Trophoblast cell (in vitro differentiated cells and primary cell): ENCODE results near the gene C16orf46.

Experiments used
- DNase-seq, 2 donors: peaks; one replicate each; pipeline ENCODE4 v3.0.0-alpha.2; 2016
- H2AFZ ChIP-seq: 2 replicates; pipeline ENCODE4 v1.6.1; 2013; ENCODE audit warnings: low read length, moderate library complexity, mild to moderate bottlenecking; ENCODE audit not compliant: insufficient read depth, poor library complexity
- H2AK5ac ChIP-seq: 2 replicates; pipeline ENCODE4 v1.6.1; 2013; ENCODE audit warnings: mild to moderate bottlenecking, low read length
- H2BK120ac ChIP-seq: 2 replicates; pipeline ENCODE4 v1.6.1; 2013; ENCODE audit warnings: low read length, mild to moderate bottlenecking, moderate library complexity; ENCODE audit not compliant: insufficient read depth, poor library complexity
- H2BK12ac ChIP-seq: 2 replicates; pipeline ENCODE4 v1.6.1; 2013; ENCODE audit warnings: mild to moderate bottlenecking, low read length, moderate library complexity
- H2BK5ac ChIP-seq: 2 replicates; pipeline ENCODE4 v1.6.1; 2013; ENCODE audit warnings: low read length, low read depth, moderate library complexity, mild to moderate bottlenecking; ENCODE audit not compliant: poor library complexity
- H3K14ac ChIP-seq: 2 replicates; pipeline ENCODE4 v1.6.1; 2013; ENCODE audit warnings: mild to moderate bottlenecking, low read length
- H3K18ac ChIP-seq: 2 replicates; pipeline ENCODE4 v1.6.1; 2013; ENCODE audit warnings: mild to moderate bottlenecking, low read length
- H3K23ac ChIP-seq: 2 replicates; pipeline ENCODE4 v1.6.1; 2013; ENCODE audit warnings: low read length
- H3K27ac ChIP-seq: 2 replicates; pipeline ENCODE4 v1.5.1; 2013; ENCODE audit warnings: low read depth, mild to moderate bottlenecking, inconsistent platforms, low read length, moderate library complexity
- H3K27me3 ChIP-seq: 2 replicates; pipeline ENCODE4 v1.6.1; 2013; ENCODE audit warnings: inconsistent platforms, mild to moderate bottlenecking, low read length, moderate library complexity; ENCODE audit not compliant: insufficient read depth
- H3K36me3 ChIP-seq, 2 experiments: 1 replicate in 1 of 2; 2 replicates in 1 of 2; pipeline ENCODE4 v1.6.1; 2013; ENCODE audit warnings: low read length in 2 of 2, mild to moderate bottlenecking in 2 of 2, moderate library complexity in 1 of 2; ENCODE audit not compliant: insufficient read depth in 2 of 2, control insufficient read depth in 1 of 2
- H3K4ac ChIP-seq: 2 replicates; pipeline ENCODE4 v1.6.1; 2013; ENCODE audit warnings: low read depth, mild to moderate bottlenecking, low read length, moderate library complexity
- H3K4me1 ChIP-seq, 2 experiments: 1 replicate in 1 of 2; 2 replicates in 1 of 2; pipeline ENCODE4 v1.6.1; 2013; ENCODE audit warnings: low read length in 2 of 2, mild to moderate bottlenecking in 2 of 2, moderate library complexity in 1 of 2; ENCODE audit not compliant: insufficient read depth in 2 of 2, control insufficient read depth in 1 of 2
- H3K4me2 ChIP-seq: 2 replicates; pipeline ENCODE4 v1.6.1; 2013; ENCODE audit warnings: inconsistent platforms, mild to moderate bottlenecking, low read length, moderate library complexity
- H3K4me3 ChIP-seq: 2 replicates; pipeline ENCODE4 v1.5.1; 2013; ENCODE audit warnings: mild to moderate bottlenecking, low read depth, low read length, inconsistent platforms
- H3K79me1 ChIP-seq: one replicate; pipeline ENCODE4 v1.6.1; 2013; ENCODE audit warnings: low read length
- H3K79me2 ChIP-seq: 2 replicates; pipeline ENCODE4 v1.6.1; 2013; ENCODE audit warnings: low read length, mild to moderate bottlenecking; ENCODE audit not compliant: control insufficient read depth, insufficient read depth, poor library complexity
- H3K9ac ChIP-seq: 2 replicates; pipeline ENCODE4 v1.6.1; 2013; ENCODE audit warnings: mild to moderate bottlenecking, low read length
- H3K9me3 ChIP-seq: 2 replicates; pipeline ENCODE4 v1.6.1; 2013; ENCODE audit warnings: low read depth, mild to moderate bottlenecking, control low read depth, inconsistent platforms, low read length; ENCODE audit not compliant: insufficient read depth
- H4K12ac ChIP-seq: 2 replicates; pipeline ENCODE4 v1.6.1; 2013; ENCODE audit warnings: low read depth, mild to moderate bottlenecking, low read length, moderate library complexity
- H4K8ac ChIP-seq: 2 replicates; pipeline ENCODE4 v1.6.1; 2013; ENCODE audit warnings: low read depth, mild to moderate bottlenecking, low read length, moderate library complexity
- H4K91ac ChIP-seq: one replicate; pipeline ENCODE4 v1.6.1; 2013; ENCODE audit warnings: low read depth, mild to moderate bottlenecking, low read length, moderate library complexity
- WGBS: extraction: QIAGEN DNeasy Blood & Tissue Kit; methylation state at CpG from one replicate; pipeline ENCODE4 v1.1.7; 2013; ENCODE audit warnings: missing lambda C conversion rate; ENCODE audit not compliant: insufficient read length, insufficient coverage; ENCODE audit errors: extremely low coverage; 5-methylcytosine and 5-hydroxymethylcytosine counted together

Gene C16orf46

GRCh38 chr16:81035975-81036750 is 40.9 kb downstream of the C16orf46 start:
- Histone ChIP-seq H3K23ac (no peak overlapping the region), H4K91ac (peak overlapping the region; percentile 90), H3K27ac (peak overlapping the region; percentile 77), H3K18ac (peak overlapping the region; percentile 91), H3K36me3 (peaks cover 7 to 9% of the 10 kb centered on the region in 2 experiments), H3K4me1 (peaks cover 12 to 16% of the 10 kb centered on the region in 2 experiments), H3K79me2 (peaks cover 19% of the 10 kb centered on the region), H4K8ac (peak overlapping the region; percentile 73), H3K4ac (peak overlapping the region; percentile 99), H3K9ac (peak overlapping the region; percentile 95), H3K9me3 (no peaks in the 10 kb centered on the region), H3K4me3 (peak overlapping the region; percentile 98), H2BK120ac (peak overlapping the region; percentile 78), H3K27me3 (no peaks in the 10 kb centered on the region), H3K4me2 (peak overlapping the region; percentile 65), H3K14ac (peak overlapping the region; percentile 78), H2AK5ac (peak overlapping the region; percentile 23), H2AFZ (peak overlapping the region; percentile 65), H3K79me1 (peaks cover 8% of the 10 kb centered on the region), H2BK12ac (no peak overlapping the region), H4K12ac (peak overlapping the region; percentile 83), H2BK5ac (peak overlapping the region; percentile 55)
- no CpG with 5 or more reads among the region's 80 CpGs for WGBS
- DNase-seq = peak; percentile 14 to 51

DNA sequence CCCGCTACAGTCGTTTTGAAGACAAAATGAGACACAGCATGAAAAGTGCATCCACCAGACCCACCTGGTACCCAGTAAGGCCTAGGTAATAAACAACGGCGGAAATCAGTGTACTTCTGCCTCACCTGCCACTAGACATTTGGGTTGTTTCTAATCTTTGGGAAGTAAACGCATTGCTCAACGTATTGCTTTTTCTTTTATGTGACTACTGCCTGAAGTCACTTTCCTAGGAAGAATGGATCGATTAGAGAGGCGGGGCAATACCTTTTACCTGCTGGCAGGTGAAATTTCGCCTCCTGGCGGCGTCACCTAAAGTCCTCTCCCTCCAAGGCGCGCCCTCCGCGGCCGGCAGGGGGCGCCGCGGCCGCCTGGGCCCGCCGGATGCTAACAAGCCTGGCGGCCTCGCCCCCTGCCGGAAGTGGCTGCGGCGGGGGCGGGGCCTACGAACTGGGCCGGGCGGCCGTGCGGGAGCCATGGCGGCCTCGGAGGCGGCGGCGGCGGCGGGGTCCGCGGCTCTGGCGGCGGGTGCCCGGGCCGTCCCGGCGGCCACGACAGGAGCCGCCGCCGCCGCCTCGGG is 41.6 kb downstream of the C16orf46 start, which contains the start of gene ATMIN:
Gene ATMIN (plus strand): TSS at position 445 of the 577 bp plus-strand sequence. CDS start 29 bp downstream, at position 474.
- Histone ChIP-seq H4K91ac (peak within 1 kb of the TSS; percentile 90), H3K9me3 (no peaks in the 10 kb centered on the region), H3K4ac (peak within 1 kb of the TSS; percentile 99), H3K18ac (peak within 1 kb of the TSS; percentile 91), H3K14ac (peak within 1 kb of the TSS; percentile 78), H3K27ac (peak within 1 kb of the TSS; percentile 77), H4K8ac (peak within 1 kb of the TSS; percentile 73), H3K9ac (peak within 1 kb of the TSS; percentile 95), H2BK120ac (peak within 1 kb of the TSS; percentile 78), H3K36me3 (peaks cover 7 to 9% of the 10 kb centered on the region in 2 experiments), H2BK12ac (no peak within 1 kb of the TSS), H2BK5ac (peak within 1 kb of the TSS; percentile 55), H2AFZ (peak within 1 kb of the TSS; percentile 65), H3K79me2 (peaks cover 19% of the 10 kb centered on the region), H3K4me1 (peaks cover 12 to 13% of the 10 kb centered on the region in 2 experiments), H3K4me2 (peak within 1 kb of the TSS; percentile 65), H3K79me1 (peaks cover 8% of the 10 kb centered on the region), H3K23ac (no peak within 1 kb of the TSS), H3K4me3 (peak within 1 kb of the TSS; percentile 98), H3K27me3 (no peaks in the 10 kb centered on the region), H2AK5ac (peak within 1 kb of the TSS; percentile 23), H4K12ac (peak within 1 kb of the TSS; percentile 83)
- no CpG with 5 or more reads among the region's 54 CpGs for WGBS
- peak; percentile 88 to 98 for DNase-seq

- Histone ChIP-seq H3K27me3 (no peaks in the 10 kb centered on the region), H3K4me2 (no peak overlapping the region), H3K23ac (no peak overlapping the region), H2BK12ac (no peak overlapping the region), H2BK5ac (no peak overlapping the region), H2AK5ac (no peak overlapping the region), H3K27ac (no peak overlapping the region), H3K79me2 (no peaks in the 10 kb centered on the region), H3K79me1 (no peaks in the 10 kb centered on the region), H4K91ac (no peak overlapping the region), H3K4me3 (no peak overlapping the region), H4K12ac (no peak overlapping the region), H4K8ac (no peak overlapping the region), H3K9me3 (no peaks in the 10 kb centered on the region), H3K9ac (no peak overlapping the region), H3K4ac (no peak overlapping the region), H2BK120ac (no peak overlapping the region), H2AFZ (no peak overlapping the region), H3K18ac (no peak overlapping the region), H3K36me3 (peaks cover 14 to 31% of the 10 kb centered on the region in 2 experiments), H3K14ac (no peak overlapping the region), H3K4me1 (no peaks in the 10 kb centered on the region)
- no CpG with 5 or more reads among the region's 11 CpGs for WGBS
- DNase-seq = peak in 1 of 2 donors; percentile 40
Observed at GRCh38 chr16:81029930-81030604, 47.0 kb downstream of the C16orf46 start.

DNA sequence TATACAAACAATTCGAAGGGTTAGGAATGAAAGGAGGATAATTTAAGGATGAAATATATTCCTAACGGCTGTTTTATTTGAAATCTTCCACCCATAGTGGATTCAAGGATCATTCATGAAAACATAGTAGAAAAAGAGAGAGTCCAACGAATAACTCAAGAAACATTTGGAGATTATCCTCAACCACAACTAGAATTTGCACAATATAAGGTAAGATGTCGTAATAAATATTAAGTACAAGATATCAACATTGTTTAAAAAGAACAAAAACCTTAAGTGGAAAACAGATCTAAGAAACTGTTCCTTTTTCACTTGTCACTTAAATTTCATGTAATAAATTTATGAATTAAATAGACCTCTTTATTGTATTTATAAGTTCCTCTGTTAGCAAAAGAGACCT is 50.6 kb downstream of the C16orf46 start:
- no peaks in the 10 kb centered on the region for H3K79me1 ChIP-seq
- WGBS = 100% methylated on average over 1 of the region's 4 CpGs
- no peak overlapping the region for H2BK120ac ChIP-seq
- H4K8ac ChIP-seq = no peak overlapping the region
- H3K9me3 ChIP-seq = no peaks in the 10 kb centered on the region
- H3K9ac ChIP-seq = no peak overlapping the region
- no peak overlapping the region for H4K91ac ChIP-seq
- no peak overlapping the region for H3K4ac ChIP-seq
- H2AFZ ChIP-seq = no peak overlapping the region
- no peak overlapping the region for H2AK5ac ChIP-seq
- no peak overlapping the region for H3K14ac ChIP-seq
- no peaks in the 10 kb centered on the region for H3K4me1 ChIP-seq
- no peak overlapping the region for H4K12ac ChIP-seq
- no peak overlapping the region for H2BK12ac ChIP-seq
- H3K4me3 ChIP-seq = no peak overlapping the region
- H3K4me2 ChIP-seq = no peak overlapping the region
- H3K18ac ChIP-seq = no peak overlapping the region
- H3K36me3 ChIP-seq = peaks cover 23 to 39% of the 10 kb centered on the region in 2 experiments
- no peaks in the 10 kb centered on the region for H3K79me2 ChIP-seq
- H3K23ac ChIP-seq = no peak overlapping the region
- H2BK5ac ChIP-seq = no peak overlapping the region
- DNase-seq = no peak
- H3K27ac ChIP-seq = no peak overlapping the region
- H3K27me3 ChIP-seq = no peaks in the 10 kb centered on the region
